Neural progenitor cell (in vitro differentiated cells): ENCODE data around the gene ATF7IP2. TPM values are rescaled to one million over a fixed set of nuclear protein-coding genes. Genes with fewer than 3 reads are reported as not detected.

ENCODE experiments used
- DNase-seq: peaks from one replicate; pipeline ENCODE4 v3.0.0-alpha.2; 2016; ENCODE audit warnings: low spot score
- H2AFZ ChIP-seq: fragments of 200-600 bp; sonication (generic); replicated peaks from 2 replicates; pipeline ENCODE4 v1.6.1; 2016; ENCODE audit warnings: antibody characterized with exemption
- H3F3A ChIP-seq: fragments of 200-600 bp; sonication (generic); 2 replicates; pipeline ENCODE4 v1.6.1; 2016; ENCODE audit warnings: antibody characterized with exemption, low read depth
- H3K27ac ChIP-seq: fragments of 200-600 bp; sonication (generic); 2 replicates; pipeline ENCODE4 v1.5.1; 2016; ENCODE audit warnings: mild to moderate bottlenecking
- H3K27me3 ChIP-seq: fragments of 200-600 bp; sonication (generic); 2 replicates; pipeline ENCODE4 v1.6.1; 2016; ENCODE audit warnings: mild to moderate bottlenecking, moderate library complexity
- H3K36me3 ChIP-seq: fragments of 200-600 bp; sonication (generic); 2 replicates; pipeline ENCODE4 v1.5.1; 2016
- H3K4me1 ChIP-seq: fragments of 200-600 bp; sonication (generic); 2 replicates; pipeline ENCODE4 v1.6.1; 2016; ENCODE audit warnings: mixed run types
- H3K4me2 ChIP-seq: fragments of 200-600 bp; sonication (generic); 2 replicates; pipeline ENCODE4 v1.6.1; 2016
- H3K4me3 ChIP-seq: fragments of 200-600 bp; sonication (generic); 2 replicates; pipeline ENCODE4 v1.5.1; 2016
- H3K79me2 ChIP-seq: fragments of 200-600 bp; sonication (generic); 2 replicates; pipeline ENCODE4 v1.6.1; 2016; ENCODE audit warnings: low read depth
- H3K9ac ChIP-seq: fragments of 200-600 bp; sonication (generic); 2 replicates; pipeline ENCODE4 v1.6.1; 2016
- H3K9me3 ChIP-seq: fragments of 200-600 bp; sonication (generic); 2 replicates; pipeline ENCODE4 v1.5.1; 2016; ENCODE audit warnings: low read depth
- H4K20me1 ChIP-seq: fragments of 200-600 bp; sonication (generic); 2 replicates; pipeline ENCODE4 v1.6.1; 2016; ENCODE audit warnings: low read depth
- H3K27ac Mint-ChIP-seq: 3 replicates; pipeline ENCODE4 v1.8.0; 2021; ENCODE audit warnings: mixed read lengths
- H3K27me3 Mint-ChIP-seq: 2 replicates; pipeline ENCODE4 v1.8.0; 2022; ENCODE audit warnings: low read depth, mild to moderate bottlenecking, inconsistent platforms, moderate library complexity, mixed read lengths; ENCODE audit not compliant: insufficient read depth
- H3K36me3 Mint-ChIP-seq: 3 replicates; pipeline ENCODE4 v1.8.0; 2021; ENCODE audit warnings: mixed read lengths
- H3K4me1 Mint-ChIP-seq: 3 replicates; pipeline ENCODE4 v1.8.0; 2021; ENCODE audit warnings: mixed read lengths
- H3K4me3 Mint-ChIP-seq: 3 replicates; pipeline ENCODE4 v1.8.0; 2021; ENCODE audit warnings: mild to moderate bottlenecking, moderate library complexity, mixed read lengths
- H3K9me3 Mint-ChIP-seq: 3 replicates; pipeline ENCODE4 v1.8.0; 2020; ENCODE audit warnings: mixed read lengths
- EZH2 ChIP-seq: fragments of 200-600 bp; sonication (generic); IDR thresholded peaks from 2 replicates; pipeline ENCODE4 v1.6.1; 2017; ENCODE audit warnings: antibody characterized with exemption, mild to moderate bottlenecking, moderate library complexity
- EZH2phosphoT487 ChIP-seq: fragments of 200-600 bp; sonication (generic); IDR thresholded peaks from 2 replicates; pipeline ENCODE4 v1.6.1; 2017; ENCODE audit warnings: antibody characterized with exemption
- total RNA-seq: library from RNA; depleted of rRNA; stranded (reverse); fragments of >200 nt; gene quantifications from 2 replicates; pipeline ENCODE4 v1.2.3, GENCODE V29; 2015; ENCODE audit warnings: low replicate concordance
- TF ChIP-seq, protein P1 (sequence below): fragments of 200-600 bp; sonication (generic); IDR thresholded peaks from 2 replicates; pipeline ENCODE4 v1.5.1; 2017; ENCODE audit warnings: antibody characterized with exemption, mild to moderate bottlenecking

Gene ATF7IP2
- total RNA-seq, 1 donor from 2014 or later: 31.0 TPM

DNA sequence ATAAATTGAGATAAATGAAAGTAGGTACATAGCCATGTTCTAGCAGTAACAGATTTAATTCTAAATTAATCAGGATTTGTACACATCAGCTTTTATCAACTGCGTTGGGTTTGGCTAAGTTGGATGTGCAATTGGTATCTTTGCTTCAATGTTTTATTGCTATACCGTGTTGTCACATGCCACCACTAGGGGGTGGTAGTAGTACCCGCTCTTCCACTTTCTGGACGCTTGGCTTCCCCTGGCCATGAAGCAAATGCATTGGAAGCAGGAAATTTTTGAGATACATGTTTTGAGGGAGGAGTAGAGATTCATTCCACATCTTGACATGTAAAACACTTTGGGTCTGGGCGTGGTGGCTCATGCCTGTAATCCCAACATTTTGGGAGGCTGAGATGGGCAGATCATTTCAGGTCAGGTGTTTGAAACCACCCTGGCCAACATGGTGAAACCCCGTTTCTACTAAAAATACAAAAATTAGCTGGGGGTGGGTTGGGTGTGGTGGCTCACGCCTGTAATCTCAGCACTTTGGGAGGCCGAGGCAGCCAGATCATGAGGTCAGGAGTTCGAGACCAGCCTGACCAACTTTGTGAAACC, 135.9 kb downstream of the ATF7IP2 start:
- H3K27me3 ChIP-seq: no peaks in the 10 kb centered on the region
- no peaks in the 10 kb centered on the region for H3K4me1 Mint-ChIP-seq
- H3K79me2 ChIP-seq: no peaks in the 10 kb centered on the region
- H3K27ac Mint-ChIP-seq: no peak overlapping the region
- no peaks in the 10 kb centered on the region for H3K4me1 ChIP-seq
- H3K27me3 Mint-ChIP-seq: no peaks in the 10 kb centered on the region
- H4K20me1 ChIP-seq: no peaks in the 10 kb centered on the region
- H3K9me3 ChIP-seq: no peaks in the 10 kb centered on the region
- H3K27ac ChIP-seq: no peak overlapping the region
- H3K4me2 ChIP-seq: no peak overlapping the region
- H3K9me3 Mint-ChIP-seq: no peaks in the 10 kb centered on the region
- no peak overlapping the region for H3K4me3 Mint-ChIP-seq
- no peak overlapping the region for H3K4me3 ChIP-seq
- H3K36me3 ChIP-seq: no peaks in the 10 kb centered on the region
- H2AFZ ChIP-seq: no peak overlapping the region
- H3K9ac ChIP-seq: no peak overlapping the region
- H3K36me3 Mint-ChIP-seq: no peaks in the 10 kb centered on the region
- TF ChIP-seq EZH2: no peak
- TF ChIP-seq, protein P1, sequence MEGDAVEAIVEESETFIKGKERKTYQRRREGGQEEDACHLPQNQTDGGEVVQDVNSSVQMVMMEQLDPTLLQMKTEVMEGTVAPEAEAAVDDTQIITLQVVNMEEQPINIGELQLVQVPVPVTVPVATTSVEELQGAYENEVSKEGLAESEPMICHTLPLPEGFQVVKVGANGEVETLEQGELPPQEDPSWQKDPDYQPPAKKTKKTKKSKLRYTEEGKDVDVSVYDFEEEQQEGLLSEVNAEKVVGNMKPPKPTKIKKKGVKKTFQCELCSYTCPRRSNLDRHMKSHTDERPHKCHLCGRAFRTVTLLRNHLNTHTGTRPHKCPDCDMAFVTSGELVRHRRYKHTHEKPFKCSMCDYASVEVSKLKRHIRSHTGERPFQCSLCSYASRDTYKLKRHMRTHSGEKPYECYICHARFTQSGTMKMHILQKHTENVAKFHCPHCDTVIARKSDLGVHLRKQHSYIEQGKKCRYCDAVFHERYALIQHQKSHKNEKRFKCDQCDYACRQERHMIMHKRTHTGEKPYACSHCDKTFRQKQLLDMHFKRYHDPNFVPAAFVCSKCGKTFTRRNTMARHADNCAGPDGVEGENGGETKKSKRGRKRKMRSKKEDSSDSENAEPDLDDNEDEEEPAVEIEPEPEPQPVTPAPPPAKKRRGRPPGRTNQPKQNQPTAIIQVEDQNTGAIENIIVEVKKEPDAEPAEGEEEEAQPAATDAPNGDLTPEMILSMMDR: peak; percentile 93
- H3F3A ChIP-seq: no peaks in the 10 kb centered on the region
- DNase-seq: peak; percentile 82

- H3K4me3 ChIP-seq: no peak overlapping the region
- no peaks in the 10 kb centered on the region for H3K27me3 Mint-ChIP-seq
- no peak for DNase-seq
- no peaks in the 10 kb centered on the region for H3K9me3 ChIP-seq
- no peaks in the 10 kb centered on the region for H3K4me1 ChIP-seq
- no peak overlapping the region for H3K27ac Mint-ChIP-seq
- no peak overlapping the region for H3K4me2 ChIP-seq
- no peak overlapping the region for H3K9ac ChIP-seq
- no peaks in the 10 kb centered on the region for H3K36me3 ChIP-seq
- H3K9me3 Mint-ChIP-seq: no peaks in the 10 kb centered on the region
- H3K27me3 ChIP-seq: no peaks in the 10 kb centered on the region
- H4K20me1 ChIP-seq: no peaks in the 10 kb centered on the region
- no peak overlapping the region for H3K4me3 Mint-ChIP-seq
- H3K36me3 Mint-ChIP-seq: no peaks in the 10 kb centered on the region
- H2AFZ ChIP-seq: no peak overlapping the region
- H3K79me2 ChIP-seq: no peaks in the 10 kb centered on the region
- TF ChIP-seq EZH2phosphoT487 (no peak), EZH2 (no peak)
- TF ChIP-seq, protein P1: no peak
- no peaks in the 10 kb centered on the region for H3K4me1 Mint-ChIP-seq
- H3K27ac ChIP-seq: no peak overlapping the region
- H3F3A ChIP-seq: no peaks in the 10 kb centered on the region
Measured at GRCh38 chr16:10522966-10523365, 137.1 kb downstream of the ATF7IP2 start.

- DNase-seq: no peak
- H3K27ac Mint-ChIP-seq: no peak overlapping the region
- Histone ChIP-seq H3K36me3 (no peaks in the 10 kb centered on the region), H3K9me3 (no peaks in the 10 kb centered on the region), H3K4me2 (no peak overlapping the region), H4K20me1 (no peaks in the 10 kb centered on the region), H3K9ac (no peak overlapping the region), H3K79me2 (no peaks in the 10 kb centered on the region), H3F3A (no peaks in the 10 kb centered on the region), H3K4me1 (no peaks in the 10 kb centered on the region), H3K27ac (no peak overlapping the region), H3K27me3 (no peaks in the 10 kb centered on the region), H3K4me3 (no peak overlapping the region), H2AFZ (no peak overlapping the region)
- no peaks in the 10 kb centered on the region for H3K4me1 Mint-ChIP-seq
- H3K36me3 Mint-ChIP-seq: peaks cover 3% of the 10 kb centered on the region
- H3K27me3 Mint-ChIP-seq: no peaks in the 10 kb centered on the region
- no peak overlapping the region for H3K4me3 Mint-ChIP-seq
- no peak for TF ChIP-seq EZH2phosphoT487
- TF ChIP-seq, protein P1: no peak
- no peak for TF ChIP-seq EZH2
- no peaks in the 10 kb centered on the region for H3K9me3 Mint-ChIP-seq
Measured at GRCh38 chr16:10525214-10525825, 139.5 kb downstream of the ATF7IP2 start.
